Midbrain (tissue), 1 donor: ENCODE data around the gene IPMK.
"Not testable (repeated sequence)": the region's sequence is repeated elsewhere in the genome, so short reads cannot be mapped to it uniquely, and the experiment has no call there.

Experiments used
- DNase-seq: peaks from one replicate; lab custom pipeline; 2025; lab: John Stamatoyannopoulos, UW

The IPMK gene

DNA sequence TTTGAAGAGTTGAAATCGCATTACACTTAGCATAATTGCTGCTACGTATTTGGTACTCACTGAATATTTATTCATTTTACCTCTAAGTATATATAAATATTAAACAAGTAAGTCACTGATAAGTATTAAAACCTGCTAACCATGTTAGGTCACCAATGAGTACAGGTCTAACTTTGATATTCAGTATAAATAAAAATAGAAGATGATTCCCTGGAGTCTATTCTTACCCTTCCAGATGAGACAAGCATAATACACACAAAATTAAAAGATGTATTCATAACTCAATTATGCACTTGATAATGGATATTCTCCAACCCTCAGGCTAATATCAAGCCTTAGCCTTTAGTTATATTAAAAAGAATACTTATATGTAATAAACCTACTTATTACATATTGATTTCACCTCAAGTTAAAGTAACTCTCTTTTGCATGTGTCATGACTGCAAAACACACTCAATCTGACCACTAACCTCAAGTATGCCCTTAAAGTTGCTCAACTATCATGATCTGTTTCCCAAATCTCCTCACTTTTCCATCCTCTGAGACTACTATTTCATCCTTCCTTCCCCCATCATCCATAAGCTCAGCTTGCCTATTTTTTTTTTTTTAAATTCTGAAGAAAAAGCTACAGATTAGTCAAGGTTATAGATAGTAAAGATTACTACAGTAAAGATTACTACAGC, 46.8 kb downstream of the IPMK start:
- no peak for DNase-seq

DNA sequence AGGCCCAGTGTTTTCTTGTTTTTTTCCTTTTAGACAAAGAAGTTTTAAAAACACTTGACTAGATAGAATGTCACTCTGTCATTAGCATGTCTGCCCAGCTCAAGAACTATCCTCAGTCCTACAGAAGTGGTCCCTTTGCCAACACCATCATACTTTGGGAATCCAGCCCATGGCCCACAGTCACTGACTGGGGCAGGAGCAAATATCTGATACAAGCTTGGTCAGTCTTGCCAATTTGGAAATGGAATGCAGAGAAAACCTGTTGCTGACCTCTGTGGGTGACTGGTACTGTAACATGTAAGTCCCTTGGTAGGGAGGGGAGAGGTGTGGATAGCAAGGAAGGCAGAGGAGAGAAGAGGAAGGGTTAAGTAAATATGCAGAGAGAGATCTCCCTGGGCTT, 47.8 kb downstream of the IPMK start:
- no peak for DNase-seq

DNA sequence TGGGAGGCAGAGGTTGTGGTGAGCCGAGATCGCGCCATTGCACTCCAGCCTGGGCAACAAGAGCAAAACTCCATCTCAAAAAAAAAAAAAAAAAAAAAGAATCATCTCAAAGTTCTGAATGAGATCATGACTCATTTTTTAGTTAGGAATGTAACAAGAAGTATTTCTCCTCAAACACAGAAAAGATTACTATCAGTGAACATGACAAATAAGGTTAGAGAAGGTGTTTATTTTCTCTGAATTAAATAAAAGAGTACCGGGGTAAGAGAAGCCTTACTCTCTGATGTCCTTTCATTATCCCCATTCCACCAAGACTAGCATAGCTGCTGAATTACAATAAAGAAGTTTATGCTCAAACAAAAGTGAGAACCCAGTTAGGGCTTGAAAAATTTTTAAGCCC, 50.1 kb downstream of the IPMK start:
- no peak for DNase-seq

GRCh38 chr10:58212622-58213021, 55.1 kb downstream of the IPMK start:
- DNase-seq: no peak

DNA sequence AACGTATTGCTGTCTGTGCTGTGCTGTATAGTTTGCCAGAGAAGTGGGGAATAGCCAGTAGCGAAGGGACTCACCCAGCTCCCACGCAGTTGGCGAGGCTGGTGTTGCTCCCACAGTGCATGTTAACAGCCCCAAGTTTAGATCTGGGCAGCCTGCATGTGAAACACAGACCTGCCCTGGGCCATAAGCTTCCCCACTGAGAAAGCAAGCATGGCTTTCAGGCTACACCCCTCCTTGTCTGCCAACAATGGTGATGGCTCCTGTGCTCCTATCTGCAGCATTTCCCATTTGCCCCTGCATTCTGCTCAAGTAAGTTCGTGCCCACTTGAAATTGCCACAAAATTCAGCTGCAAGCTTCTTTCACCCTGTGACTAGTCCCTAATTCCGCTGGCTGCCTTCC, 57.5 kb downstream of the IPMK start:
- no peak for DNase-seq

GRCh38 chr10:58209669-58210068, 58.0 kb downstream of the IPMK start:
- DNase-seq: no peak

DNA sequence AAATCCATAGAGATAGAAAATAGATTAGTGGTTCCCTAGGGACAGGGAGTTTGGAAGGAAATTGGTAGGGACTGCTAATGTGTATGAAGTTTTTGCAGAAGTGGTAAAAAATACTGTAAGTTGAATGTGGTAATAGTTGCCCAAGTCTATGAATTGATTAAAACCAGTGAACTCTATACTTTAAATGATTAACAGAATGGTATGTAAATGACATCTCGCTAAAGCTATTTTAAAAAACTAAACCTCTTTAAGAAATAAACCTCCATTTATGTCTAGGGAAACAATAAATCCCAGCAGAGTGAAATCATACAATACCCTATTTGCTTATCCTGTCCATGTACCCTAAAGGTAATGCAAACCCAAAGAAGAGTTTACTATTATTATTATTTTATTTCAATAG, 61.4 kb downstream of the IPMK start:
- DNase-seq: no peak

DNA sequence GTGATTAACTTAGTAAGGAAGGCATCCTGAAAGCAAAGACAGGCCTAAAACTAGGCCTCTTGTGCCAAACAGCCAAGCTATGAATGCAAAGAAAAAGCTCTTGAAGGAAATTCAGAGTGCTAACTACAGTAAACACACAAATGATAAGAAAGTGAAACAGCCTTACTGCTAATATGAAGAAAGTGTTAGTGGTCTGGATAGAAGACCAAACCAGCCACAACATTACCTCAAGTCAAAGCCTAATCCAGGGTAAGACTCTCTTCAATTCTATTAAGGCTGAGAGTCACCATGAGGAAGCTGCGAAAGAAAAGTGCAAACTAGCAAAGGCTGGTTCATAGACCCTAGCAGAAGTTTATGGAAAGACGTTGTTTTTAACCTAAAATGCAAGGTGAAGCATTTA, 66.0 kb downstream of the IPMK start:
- no peak for DNase-seq

DNA sequence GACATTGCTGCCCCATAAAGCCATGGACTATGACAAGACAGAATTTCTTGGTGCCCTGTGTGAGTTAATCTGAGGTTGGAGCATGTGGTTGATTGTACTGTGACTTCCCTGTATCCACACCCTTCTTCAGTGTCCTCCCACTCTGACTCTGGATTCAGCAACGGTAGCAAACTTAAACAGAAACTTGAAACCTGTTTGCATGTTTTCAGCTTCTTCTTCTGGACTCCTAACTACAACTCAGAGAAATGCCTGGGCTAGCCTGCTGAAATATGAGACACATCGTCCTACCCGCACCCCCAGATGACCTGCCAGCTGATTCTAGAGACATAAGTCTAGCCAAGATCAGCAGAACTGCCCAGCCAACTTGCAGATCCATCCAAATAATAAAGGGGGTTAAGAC, 78.4 kb downstream of the IPMK start:
- no peak for DNase-seq

DNA sequence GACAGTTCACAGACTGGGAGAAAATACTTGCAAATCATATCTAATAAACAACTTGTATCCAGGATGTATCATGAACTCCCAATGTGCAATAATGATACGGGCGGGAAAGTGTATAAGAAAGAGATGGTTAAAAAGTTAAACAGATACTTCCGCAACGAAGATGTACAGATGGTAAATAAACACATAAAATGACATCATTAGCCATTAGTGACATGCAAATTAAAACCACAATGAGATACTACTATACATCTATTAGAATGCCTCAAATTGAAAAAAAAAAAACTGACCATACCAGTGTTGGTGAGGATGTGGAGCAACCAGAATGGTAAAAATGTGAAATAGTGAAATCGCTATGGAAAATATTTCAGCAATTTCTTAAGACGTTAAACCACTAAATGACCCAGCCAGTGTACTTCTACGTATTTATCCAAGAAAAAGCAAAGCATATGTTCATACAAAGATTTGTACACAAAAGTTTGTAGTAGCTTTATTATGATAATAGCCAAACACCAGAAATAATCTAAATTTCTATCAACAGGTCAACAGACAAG, 83.5 kb downstream of the IPMK start:
- DNase-seq: no peak

DNA sequence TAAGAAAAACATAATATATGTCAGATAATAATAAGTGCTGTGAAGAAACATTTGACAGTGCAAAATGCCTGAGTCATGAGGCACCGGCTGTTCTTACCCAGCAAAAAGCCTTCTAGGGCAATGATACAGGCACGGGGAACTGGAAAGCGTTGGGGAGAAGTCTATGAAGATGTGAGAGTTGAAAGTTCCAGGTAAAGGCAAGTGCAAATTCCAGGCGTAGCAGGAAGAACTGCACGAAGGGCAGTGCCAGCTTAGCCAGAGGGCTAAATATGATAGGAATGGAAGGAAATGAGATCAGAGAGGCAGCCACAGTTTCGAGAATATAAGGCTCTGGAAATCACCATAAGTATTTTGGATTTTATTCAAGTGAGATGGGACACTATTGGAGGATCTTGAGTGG, 87.0 kb downstream of the IPMK start:
- DNase-seq: no peak

- no peak for DNase-seq
Measured at GRCh38 chr10:58179238-58179637, 88.5 kb downstream of the IPMK start.

DNA sequence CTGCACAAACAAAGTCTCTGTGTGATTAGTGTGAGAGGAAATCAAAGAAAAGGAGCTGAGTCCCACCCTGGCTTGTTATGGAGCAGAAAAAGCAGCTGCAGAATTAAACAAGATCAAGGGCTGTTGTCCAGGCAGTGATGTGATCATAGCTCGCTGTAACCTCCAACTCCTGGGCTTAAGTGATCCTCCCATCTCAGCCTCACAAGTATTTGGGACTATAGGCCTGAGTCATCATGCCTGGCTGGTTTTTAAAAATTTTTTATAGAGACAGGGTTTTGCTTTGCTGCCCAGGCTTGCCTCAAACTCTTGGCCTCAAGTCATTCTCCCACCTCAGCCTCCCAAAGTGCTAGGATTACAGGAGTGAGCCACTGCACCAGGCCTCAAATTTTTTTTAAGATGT, 88.9 kb downstream of the IPMK start:
- no peak for DNase-seq

DNA sequence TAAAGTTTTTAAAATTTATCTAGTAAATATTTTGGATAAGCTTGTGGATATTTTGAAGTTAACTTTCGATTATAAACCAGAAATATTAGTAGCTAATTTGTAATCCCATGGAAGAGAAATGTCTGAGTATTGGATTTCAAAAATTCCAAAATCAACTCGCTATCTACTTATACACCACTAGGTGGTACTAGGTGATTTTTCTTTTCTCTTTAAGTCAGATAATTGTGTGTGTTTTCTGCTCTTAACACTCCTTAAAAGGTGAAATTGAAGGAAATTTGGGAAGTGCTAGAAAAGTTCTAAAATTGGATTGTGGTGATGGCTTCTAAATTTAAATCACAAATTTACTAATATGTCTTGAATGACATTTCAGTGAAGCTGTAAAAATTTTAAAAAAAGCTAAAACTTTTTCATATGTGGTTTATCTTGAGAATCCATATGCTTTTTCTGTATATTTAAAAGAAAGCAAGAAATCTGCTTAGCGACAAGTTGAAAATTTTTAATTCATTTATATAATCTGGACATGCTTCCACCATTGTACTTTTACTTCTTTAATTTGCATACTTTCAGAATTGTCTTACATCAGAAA, 90.2 kb downstream of the IPMK start:
- DNase-seq: peak; percentile 38

- no peak for DNase-seq
Measured at GRCh38 chr10:58175990-58176900, 91.4 kb downstream of the IPMK start.

- no peak for DNase-seq
Measured at GRCh38 chr10:58174831-58175230, 92.9 kb downstream of the IPMK start.

GRCh38 chr10:58173391-58173790, 94.3 kb downstream of the IPMK start:
- DNase-seq: no peak

- no peak for DNase-seq
Measured at GRCh38 chr10:58171146-58171545, 96.5 kb downstream of the IPMK start.

GRCh38 chr10:58164517-58164916, 103.2 kb downstream of the IPMK start:
- DNase-seq: no peak

DNA sequence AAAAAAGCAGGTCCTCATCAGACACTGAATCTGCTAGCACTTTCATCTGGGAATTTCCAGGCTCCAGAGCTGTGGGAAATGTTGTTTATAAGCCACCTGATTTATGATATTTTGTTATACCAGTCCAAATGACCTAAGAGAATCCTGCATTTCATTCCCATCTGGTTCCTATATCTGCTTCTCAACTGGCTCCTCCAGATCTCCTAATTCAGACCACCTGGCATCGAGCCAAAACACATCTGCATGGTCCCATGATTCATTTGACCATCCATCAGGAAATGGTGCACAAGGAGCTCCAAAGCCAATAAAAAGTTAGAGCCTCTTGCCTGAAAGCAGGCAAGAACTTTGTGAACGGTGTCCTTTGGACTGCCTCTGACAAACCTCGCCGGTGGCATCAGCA, 108.9 kb downstream of the IPMK start:
- DNase-seq: no peak

DNA sequence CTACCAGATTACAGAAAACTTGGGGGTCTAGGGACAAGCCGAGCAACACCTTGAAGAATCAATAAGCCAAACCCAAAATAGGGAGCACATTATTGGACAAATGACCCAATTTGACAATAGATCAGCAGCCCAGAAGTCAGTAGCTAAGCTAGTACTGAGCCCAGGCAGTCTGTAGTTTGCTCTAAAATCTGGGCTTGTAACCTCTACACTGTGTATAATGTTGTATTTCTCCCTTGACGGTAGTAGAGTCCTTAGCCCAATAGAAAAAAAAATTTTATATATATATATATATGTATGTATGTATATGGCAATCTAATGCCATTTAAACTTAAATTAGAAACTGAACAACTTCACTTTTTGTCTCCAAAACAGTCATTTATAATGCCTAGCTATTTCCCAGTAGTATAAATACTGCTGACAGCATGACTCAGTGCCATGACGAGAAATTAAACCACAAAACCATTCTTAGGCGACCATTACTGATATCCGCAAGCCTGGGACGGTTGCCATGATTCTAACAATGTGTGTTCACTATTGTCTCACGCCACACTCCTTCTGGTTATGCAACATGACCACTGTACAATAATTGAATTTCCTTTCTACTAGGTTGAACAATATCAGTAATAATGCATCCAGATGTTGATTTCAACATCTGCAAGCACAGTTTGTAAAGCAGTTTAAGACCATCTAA, 110.5 kb downstream of the IPMK start:
- DNase-seq: no peak

- not testable (repeated sequence) for DNase-seq
Measured at GRCh38 chr10:58155941-58156340, 111.8 kb downstream of the IPMK start.
